ENCODE results near the gene TREX2.

The TREX2 gene

DNA sequence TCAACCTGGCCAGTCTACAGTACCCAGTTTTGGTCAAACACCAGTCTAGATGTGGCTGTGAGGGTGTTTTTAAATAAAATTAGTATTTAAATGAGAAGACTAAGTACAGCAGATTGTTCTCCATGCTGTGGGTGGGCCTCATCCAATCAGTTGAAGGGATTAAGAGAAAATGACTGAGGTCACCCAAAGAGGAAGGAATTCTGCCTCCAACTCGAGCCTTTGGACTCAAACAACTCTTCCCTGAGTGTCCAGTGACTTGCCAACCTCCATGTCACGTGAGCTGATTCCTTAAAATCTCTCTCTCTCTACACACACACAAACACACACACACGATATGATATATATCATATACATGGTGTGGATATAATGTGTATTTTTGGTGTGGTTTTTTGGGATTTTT, 10.0 kb downstream of the TREX2 start:
- DNase-seq (ENCODE audit: low read depth in 2 of 2): no peak

- no peak for DNase-seq (ENCODE audit: low read depth in 2 of 2)
These were observed 11.1 kb downstream of the TREX2 start for GRCh38 chrX:153434801-153435200.

DNA sequence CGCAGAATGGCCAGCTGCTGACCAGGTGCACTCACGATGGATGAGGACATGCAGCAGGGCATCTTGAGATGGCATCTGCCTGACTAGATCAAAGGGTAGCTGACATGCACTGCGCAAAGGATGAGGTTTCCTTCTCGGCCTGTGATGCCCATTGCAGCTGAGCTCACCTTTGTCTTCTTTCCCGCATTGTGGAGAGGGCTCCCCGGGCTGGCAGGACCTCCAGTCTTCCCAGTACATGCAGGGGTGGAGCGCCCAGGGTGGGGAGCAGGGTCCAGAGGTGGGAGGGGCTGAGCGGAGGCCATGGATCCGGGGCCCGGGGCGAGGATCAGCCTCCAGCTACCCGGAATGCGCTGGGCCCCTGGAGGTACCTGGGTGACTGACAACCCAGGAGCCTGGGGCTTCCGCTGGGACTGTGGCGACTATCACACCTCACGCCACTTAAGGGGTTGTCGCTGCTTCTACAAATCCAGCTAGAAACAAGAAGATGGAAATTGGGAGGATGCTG, 12.0 kb downstream of the TREX2 start:
- DNase-seq (ENCODE audit: low read depth in 2 of 2): no peak

DNA sequence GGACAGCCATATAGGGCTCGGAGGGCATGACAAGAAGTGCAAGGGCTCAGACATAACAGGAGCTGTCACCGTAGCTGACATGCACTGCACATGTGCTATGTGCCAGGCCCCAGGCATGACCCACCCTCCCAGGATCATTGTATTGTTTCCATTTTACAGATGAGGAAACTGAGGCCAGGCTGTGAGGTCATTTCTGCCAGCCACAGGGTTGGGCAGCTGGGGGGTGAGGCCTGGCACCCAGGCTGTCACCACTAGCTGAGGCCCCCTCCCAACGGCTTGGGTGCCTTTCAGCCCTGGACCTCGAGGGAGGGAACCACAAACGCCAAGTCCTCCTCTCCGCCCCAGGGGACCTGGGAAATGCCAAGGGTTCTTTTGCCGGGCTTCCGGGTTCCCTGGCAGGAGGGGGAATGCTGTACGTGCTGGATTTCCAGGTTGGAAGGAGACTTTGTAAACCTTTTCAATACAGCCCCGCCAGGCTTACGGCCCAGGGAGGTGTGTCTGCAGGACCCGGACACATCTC, 12.6 kb downstream of the TREX2 start:
- no peak for DNase-seq (ENCODE audit: low read depth in 2 of 2)

DNA sequence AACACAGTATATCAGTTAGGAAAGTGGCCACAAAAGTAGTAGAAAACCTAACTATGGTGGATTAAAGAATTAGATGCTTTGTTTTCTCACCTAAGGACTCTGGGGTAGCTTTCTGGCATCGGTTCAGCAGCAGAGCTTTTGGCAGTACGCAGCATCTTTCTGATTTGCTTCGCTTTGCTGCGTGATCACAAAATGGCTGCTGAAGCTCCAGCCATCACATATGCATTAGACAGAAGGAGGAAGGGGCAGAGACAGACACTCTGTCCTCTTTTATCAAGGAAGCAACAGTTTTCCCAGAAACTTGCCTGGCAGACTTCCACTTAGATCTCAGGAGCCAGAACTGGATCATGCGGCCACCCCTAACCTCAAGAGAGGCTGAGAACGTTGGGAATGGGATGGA, 15.1 kb downstream of the TREX2 start:
- DNase-seq (ENCODE audit: low read depth in 2 of 2): no peak

GRCh38 chrX:153426204-153426603, 19.7 kb downstream of the TREX2 start:
- DNase-seq (ENCODE audit: low read depth in 2 of 2): no peak

GRCh38 chrX:153423652-153424051, 22.2 kb downstream of the TREX2 start:
- DNase-seq (ENCODE audit: low read depth in 2 of 2): no peak

- DNase-seq (ENCODE audit: low read depth in 2 of 2): no peak
These were observed 24.0 kb downstream of the TREX2 start for GRCh38 chrX:153421856-153422255.

- no peak for DNase-seq (ENCODE audit: low read depth in 2 of 2)
These were observed 24.8 kb downstream of the TREX2 start for GRCh38 chrX:153420851-153421599.

- DNase-seq (ENCODE audit: low read depth in 2 of 2): no peak
These were observed 28.2 kb downstream of the TREX2 start for GRCh38 chrX:153417637-153418036.

GRCh38 chrX:153416781-153417450, 28.9 kb downstream of the TREX2 start:
- no peak for DNase-seq (ENCODE audit: low read depth in 2 of 2)

- no peak for DNase-seq (ENCODE audit: low read depth in 2 of 2)
These were observed 30.9 kb downstream of the TREX2 start for GRCh38 chrX:153414856-153415510.

DNA sequence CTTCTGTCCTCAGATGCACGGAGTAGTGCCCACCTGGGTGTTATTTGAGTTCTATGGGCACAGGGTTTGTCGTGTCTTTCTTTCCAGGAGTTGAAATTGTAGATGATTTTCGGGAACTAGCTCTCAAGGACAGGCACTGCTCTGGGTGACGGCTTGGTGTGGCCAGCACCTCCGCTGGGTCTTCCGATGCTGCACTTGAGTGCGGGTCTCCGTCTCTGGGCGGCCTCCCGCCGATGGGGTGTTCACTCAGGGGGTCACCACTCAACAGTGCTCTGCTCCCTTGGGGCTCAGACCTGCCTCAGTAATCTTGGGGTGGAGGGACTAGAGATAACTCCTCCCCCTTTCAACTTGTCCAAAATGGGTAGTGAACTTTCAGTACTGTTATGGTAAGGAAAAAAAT, 32.1 kb downstream of the TREX2 start:
- no peak for DNase-seq (ENCODE audit: low read depth in 2 of 2)

DNA sequence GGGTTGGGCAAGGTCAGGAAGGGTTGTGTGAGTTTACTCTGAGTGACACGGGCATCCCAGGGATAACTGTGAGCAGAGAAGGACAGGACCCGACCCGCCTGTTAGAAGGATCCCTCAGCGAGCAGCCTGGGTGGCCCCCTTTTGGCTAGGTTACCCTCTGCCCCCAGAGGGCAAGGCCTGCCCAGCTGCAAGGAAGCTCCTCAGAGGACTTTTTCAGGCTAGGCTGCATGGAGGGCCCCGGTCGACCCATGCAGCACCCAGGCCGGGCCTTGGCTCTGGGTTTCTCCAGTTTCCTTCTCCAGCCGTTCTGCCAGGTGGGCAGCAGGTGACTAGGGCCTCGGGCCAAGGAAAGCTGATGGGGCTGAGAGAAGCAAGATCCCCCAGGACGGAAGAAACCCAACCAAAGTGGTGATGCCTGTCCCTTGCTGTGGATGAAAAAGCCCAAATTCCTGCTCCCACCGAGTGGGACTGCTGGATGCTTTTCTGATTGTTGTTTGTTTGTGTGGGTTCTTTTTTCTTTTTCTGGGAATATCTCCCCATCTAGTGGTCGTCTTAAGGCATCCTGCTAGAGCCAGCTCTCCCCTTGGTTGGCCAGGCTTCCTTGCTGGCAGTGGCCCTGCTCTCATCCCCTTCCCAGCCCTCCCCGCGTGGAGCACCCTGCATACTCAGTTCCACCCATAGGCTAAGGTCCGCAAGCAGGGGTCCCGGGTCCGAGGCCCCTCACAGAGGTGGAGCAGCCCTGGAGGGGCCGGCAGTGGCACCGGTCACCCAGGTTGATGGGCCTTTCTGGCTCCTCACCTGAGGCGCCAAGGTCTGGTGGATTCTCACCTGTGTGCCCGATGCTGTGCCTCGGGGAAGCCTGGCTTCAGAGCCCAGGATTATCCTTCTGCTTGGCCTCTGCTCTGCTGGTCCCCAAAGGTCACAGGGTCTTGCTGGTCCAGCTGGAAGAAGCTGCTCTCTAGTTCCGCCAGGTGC, 32.8 kb downstream of the TREX2 start:
- no peak for DNase-seq (ENCODE audit: low read depth in 2 of 2)

DNA sequence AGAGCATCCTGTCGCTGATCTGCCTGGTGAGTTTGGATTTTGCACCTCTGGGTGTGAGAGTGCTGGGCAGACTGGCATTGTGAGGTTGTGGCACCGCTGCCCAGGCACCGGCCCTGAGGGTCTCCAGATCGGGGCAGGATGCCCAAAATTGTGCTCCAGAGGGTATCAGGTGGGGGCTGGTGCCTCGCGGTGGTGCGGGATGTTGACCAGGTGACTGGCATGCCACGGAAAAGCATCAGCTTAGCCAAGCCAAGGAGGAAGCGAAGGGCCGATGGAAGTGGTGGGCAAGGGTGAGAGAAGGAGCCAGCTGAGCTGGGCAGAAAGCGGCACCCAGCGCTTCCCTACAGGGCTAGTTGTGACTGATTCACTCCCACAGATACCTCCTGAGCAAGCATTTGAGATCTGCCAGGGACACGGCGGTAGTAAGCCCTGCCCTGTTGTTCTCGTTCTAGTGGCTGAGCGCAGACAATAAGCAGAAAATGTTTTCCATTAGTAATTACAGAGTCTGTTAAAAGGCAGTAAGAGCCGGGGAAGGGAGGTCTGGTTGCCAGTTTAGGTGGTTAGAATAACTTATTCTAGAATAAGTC, 33.8 kb downstream of the TREX2 start:
- DNase-seq (ENCODE audit: low read depth in 2 of 2): no peak

- peak; percentile 1 to 40 for DNase-seq (ENCODE audit: low read depth in 2 of 2)
These were observed 34.4 kb downstream of the TREX2 start, which contains the start of gene ZFP92 for GRCh38 chrX:153411255-153411987. Gene ZFP92 (plus strand): TSS chrX:153411472. CDS start chrX:153418323, 6,851 bp downstream.

DNA sequence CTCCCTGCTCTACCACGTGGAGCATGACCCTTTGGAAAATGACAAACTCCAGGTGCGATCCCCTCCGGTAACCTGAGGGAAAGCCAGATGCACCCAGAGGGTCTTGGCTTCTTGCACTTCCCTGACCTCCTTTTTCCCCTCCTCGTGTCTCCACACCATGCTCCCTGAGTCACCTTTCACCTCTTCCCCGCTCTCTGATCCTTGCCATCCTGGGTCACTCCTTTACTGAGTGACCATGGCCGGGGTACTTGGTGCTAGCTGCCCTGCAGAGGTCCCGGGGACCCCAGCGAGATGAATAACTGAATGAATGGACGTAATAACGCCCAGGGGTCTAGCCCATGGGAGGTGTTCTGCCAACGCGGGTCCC, 35.0 kb downstream of the TREX2 start:
- no peak for DNase-seq (ENCODE audit: low read depth in 2 of 2)

GRCh38 chrX:153410373-153410772, 35.5 kb downstream of the TREX2 start:
- no peak for DNase-seq (ENCODE audit: low read depth in 2 of 2)

DNA sequence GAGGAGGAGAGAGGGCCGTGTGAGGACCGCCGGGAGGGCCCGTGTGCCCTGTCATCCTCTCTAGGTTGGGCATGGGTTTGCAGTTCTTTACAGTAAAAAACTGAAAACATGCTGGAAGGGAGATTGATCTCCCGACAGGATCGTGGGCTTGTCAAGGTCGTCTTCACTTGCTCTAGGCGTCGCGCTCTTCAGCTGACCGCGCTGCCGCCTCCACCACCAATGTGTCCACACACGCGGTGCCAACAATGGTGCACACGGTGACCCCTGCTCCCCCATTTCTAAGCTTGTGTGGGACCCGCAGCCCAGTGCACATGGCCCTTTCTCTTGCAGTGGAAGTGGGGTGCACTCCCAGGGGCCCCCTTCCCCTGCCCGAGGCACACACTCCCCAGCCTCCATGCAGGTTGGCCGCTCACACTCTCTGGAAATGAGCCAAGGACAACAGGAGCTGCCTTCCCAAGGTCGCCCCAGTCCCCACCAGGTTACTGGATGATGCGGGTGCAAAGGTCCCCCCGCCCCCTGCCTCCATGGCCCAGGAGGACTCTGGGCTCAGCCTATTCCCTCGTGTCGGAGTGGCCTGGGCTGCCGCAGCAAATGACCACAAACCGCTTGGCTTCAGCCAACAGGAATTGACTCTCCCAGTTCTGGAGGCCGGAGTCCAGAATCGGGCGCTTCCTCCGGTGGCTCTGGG, 36.3 kb downstream of the TREX2 start:
- DNase-seq (ENCODE audit: low read depth in 2 of 2): no peak

Measured in stimulated activated CD4-positive, alpha-beta T cell treated with anti-CD3 and anti-CD28 coated beads, Interleukin-4, amount 100 ng/mL, for 48 hours (primary cell).